Skeletal muscle tissue (tissue), 4 donors: ENCODE measurements around the gene MFAP2. TPM values are rescaled to one million over a fixed set of nuclear protein-coding genes. Genes with fewer than 3 reads are reported as not detected.

Experiments used
- H3K27ac ChIP-seq: one replicate; pipeline ENCODE4 v1.7.0; 2013; ENCODE audit warnings: mild to moderate bottlenecking, low read depth, low read length, inconsistent platforms
- H3K27me3 ChIP-seq, 3 donors: one replicate each; pipeline ENCODE4 v1.7.0; 2013; ENCODE audit warnings: low read length in 3 of 3; ENCODE audit not compliant: control insufficient read depth in 3 of 3, insufficient read depth in 3 of 3
- H3K36me3 ChIP-seq, 3 donors: one replicate each; pipeline ENCODE4 v1.7.0; 2013; ENCODE audit warnings: low read length in 3 of 3; ENCODE audit not compliant: control insufficient read depth in 3 of 3, insufficient read depth in 3 of 3
- H3K4me1 ChIP-seq, 3 donors: one replicate each; pipeline ENCODE4 v1.7.0; 2013; ENCODE audit warnings: low read length in 3 of 3, mild to moderate bottlenecking in 3 of 3; ENCODE audit not compliant: control insufficient read depth in 3 of 3, insufficient read depth in 3 of 3
- H3K4me3 ChIP-seq, 3 donors: one replicate each; pipeline ENCODE4 v1.7.0; 2013; ENCODE audit warnings: low read length in 3 of 3
- H3K9ac ChIP-seq, 3 donors: one replicate each; pipeline ENCODE4 v1.7.0; 2013; ENCODE audit warnings: low read length in 3 of 3, mild to moderate bottlenecking in 3 of 3, moderate library complexity in 2 of 3, low read depth in 1 of 3
- H3K9me3 ChIP-seq, 3 donors: one replicate each; pipeline ENCODE4 v1.7.0; 2013; ENCODE audit warnings: low read length in 3 of 3; ENCODE audit not compliant: control insufficient read depth in 3 of 3
- total RNA-seq: library from RNA; depleted of rRNA; stranded (reverse); fragments of >200 nt; gene quantifications from one replicate; pipeline ENCODE4 v1.2.3, GENCODE V29; 2014
- donor health status: Osteomylitis.

Gene MFAP2
- total RNA-seq, 1 donor from 2014 or later, result 19.8 TPM

- Histone ChIP-seq H3K4me1 (peaks cover 7 to 17% (median 9%) of the 10 kb centered on the region in 3 donors), H3K9ac (peak overlapping the region in 1 of 3 donors; percentile 45), H3K36me3 (peaks cover 2 to 6% (median 3%) of the 10 kb centered on the region in 3 donors), H3K27ac (no peak overlapping the region), H3K27me3 (peaks cover 0 to 21% (median 3%) of the 10 kb centered on the region in 3 donors), H3K9me3 (no peaks in the 10 kb centered on the region), H3K4me3 (no peak overlapping the region)
Measured at GRCh38 chr1:16925635-16926490, 54.6 kb downstream of the MFAP2 start.

GRCh38 chr1:16924919-16925477, 55.4 kb downstream of the MFAP2 start:
- no peak overlapping the region for H3K4me3 ChIP-seq
- peaks cover 0 to 2% (median 0%) of the 10 kb centered on the region in 3 donors for H3K36me3 ChIP-seq
- H3K27me3 ChIP-seq, result peaks cover 0 to 21% (median 3%) of the 10 kb centered on the region in 3 donors
- H3K9me3 ChIP-seq, result no peaks in the 10 kb centered on the region
- no peak overlapping the region for H3K9ac ChIP-seq
- H3K4me1 ChIP-seq, result peaks cover 7 to 17% (median 9%) of the 10 kb centered on the region in 3 donors
- H3K27ac ChIP-seq, result no peak overlapping the region

Other genes starting within 250 kb of the MFAP2 start
- gene RNU1-4, start 240.1 kb downstream of the MFAP2 start, total RNA-seq, result under 0.01 TPM
- under 0.01 TPM for gene RNU1-2, start 84.6 kb downstream of the MFAP2 start, total RNA-seq
- 6.8 TPM for gene CROCC, start 58.7 kb downstream of the MFAP2 start, total RNA-seq
- gene ATP13A2, start 31.3 kb upstream of the MFAP2 start, total RNA-seq, result 8.9 TPM
- gene SDHB, start 73.4 kb upstream of the MFAP2 start, total RNA-seq, result 163 TPM
- 33.9 TPM for gene PADI2, start 138.8 kb upstream of the MFAP2 start, total RNA-seq
- gene PADI1, start 224.5 kb upstream of the MFAP2 start, total RNA-seq, result not detected